GM21619 (cell line): ENCODE results near the gene DLGAP4.

Source experiments
- ATAC-seq: cut with Tn5 transposase; IDR thresholded peaks from one replicate; pipeline ENCODE4 v1.9.1; 2021; ENCODE audit not compliant: unreplicated experiment

Gene DLGAP4

GRCh38 chr20:36320898-36321695 is 15.0 kb downstream of the DLGAP4 start:
- no peak for ATAC-seq

- no peak for ATAC-seq
Measured at GRCh38 chr20:36322131-36322530, 16.0 kb downstream of the DLGAP4 start.

DNA sequence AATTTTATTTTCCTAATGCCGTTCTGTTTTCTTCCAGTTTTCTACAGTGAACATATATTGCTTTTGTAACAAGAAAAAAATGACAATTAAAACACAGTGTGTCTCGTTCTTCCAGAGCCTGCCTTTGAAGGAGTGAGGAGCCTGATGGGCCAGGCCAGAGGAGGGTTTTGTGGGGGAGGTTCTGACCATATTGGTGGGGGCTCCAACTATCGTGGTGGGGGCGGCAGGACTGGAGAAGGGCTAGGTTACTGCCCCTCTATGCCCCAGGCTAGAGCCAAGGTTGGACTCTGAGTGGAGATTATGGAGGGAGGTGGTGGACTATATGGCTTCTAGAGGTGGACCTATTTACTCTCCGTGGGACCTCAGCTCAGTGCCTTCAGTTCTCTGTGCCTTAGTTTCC is 24.0 kb downstream of the DLGAP4 start:
- no peak for ATAC-seq

DNA sequence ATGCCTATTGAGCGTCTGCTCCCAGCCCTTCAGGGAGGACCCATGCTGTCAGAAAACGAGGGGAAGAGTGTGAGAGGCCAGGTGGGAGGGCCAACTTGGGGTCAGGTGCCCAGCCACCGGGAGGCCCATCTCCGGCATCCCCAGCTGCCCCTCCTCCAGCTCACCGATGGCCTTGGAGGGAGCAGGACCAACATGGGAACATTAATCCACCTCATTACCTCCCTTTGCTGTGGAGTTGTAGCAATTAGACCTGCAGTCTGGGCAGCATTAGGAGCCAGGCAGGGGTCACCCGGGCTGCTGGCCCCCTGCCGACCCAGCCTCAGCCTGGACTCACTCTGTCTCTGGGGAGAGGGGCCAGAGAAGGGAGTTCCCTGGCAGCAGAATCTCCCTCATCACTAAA is 25.1 kb downstream of the DLGAP4 start:
- no peak for ATAC-seq

DNA sequence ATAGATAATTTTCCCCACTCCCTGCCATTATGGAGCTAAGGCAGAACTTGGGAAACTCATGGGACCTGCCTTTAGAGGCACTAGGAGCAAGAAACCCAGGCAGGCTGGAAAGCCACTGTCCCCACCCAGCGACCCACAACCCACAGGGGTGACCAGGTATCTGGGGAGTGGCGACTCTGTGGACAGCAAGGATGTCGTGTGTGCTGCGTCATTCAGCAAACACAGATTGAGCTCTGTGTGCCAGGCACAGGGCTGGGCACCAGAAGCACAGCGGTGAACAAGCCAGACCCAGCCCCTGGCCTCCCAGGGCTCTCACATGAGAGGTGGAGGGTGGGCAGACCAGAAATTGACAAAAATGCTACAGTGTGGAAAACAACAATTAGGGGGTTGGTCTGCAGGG is 27.7 kb downstream of the DLGAP4 start:
- no peak for ATAC-seq

DNA sequence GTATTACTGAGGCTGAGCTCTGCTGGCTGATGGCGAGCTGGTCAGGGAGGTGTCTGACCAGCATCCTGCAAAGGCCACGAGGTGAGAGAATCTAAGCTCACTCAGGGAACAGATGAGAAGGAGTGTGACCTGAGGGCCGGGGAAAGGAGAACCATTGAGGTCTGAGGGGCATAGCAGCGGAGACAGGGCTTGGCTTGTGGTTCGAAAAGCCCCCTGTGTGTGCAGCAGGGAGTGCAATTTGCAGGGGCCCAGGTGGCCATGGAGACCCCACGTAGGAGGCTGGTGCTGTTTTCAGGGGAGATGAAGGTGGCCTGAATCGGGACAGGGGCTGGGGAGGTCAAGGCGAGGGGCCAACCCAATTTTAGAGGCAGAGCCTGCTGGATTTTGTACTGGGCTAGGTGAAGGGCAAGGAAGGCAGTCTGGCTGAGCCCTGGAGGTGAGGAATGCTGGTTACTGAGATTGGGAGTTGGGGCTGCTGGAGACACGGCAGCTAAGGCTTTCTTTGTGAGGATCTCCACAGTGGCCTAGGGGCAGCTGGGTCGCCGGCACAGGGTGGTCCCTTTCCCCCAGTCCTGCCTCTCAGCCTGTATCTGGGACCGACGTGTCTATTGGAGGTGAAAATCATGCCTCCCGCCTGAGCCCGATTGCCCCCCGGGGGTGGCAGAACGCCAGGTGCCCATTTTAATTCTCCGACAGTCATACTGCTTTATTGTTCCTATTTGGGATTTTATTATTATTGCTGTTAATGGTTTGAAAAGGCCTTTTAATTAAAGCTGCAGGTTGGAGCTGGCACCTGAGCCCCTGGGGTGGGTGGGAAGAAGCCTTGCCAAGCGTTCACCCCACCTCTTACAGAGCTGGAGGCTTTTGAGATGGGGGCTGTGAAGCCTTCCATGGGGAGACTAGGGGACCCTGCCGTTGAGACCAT is 28.4 kb downstream of the DLGAP4 start:
- no peak for ATAC-seq

GRCh38 chr20:36335206-36335870 is 29.2 kb downstream of the DLGAP4 start:
- no peak for ATAC-seq

DNA sequence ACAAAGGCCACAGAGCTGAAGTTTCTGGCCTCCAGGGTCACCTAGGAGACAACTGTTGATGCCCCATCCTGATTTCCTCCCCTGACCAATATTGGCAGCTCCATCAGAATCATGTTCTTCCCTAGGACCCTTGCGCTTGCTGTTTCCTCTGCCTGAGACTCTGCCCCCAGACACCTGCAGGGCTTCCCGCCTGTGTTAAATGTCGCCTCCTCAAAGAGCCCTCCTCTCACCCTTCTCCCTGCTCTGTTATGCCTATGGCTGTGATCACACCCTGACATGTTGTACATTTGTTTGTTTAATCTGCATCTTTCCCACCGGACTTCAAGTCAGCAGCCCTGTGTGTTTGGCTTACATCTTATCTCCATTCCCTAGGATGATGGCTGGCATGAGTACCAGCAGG is 30.1 kb downstream of the DLGAP4 start:
- no peak for ATAC-seq

- no peak for ATAC-seq
Measured at GRCh38 chr20:36336954-36337704, 31.0 kb downstream of the DLGAP4 start.

DNA sequence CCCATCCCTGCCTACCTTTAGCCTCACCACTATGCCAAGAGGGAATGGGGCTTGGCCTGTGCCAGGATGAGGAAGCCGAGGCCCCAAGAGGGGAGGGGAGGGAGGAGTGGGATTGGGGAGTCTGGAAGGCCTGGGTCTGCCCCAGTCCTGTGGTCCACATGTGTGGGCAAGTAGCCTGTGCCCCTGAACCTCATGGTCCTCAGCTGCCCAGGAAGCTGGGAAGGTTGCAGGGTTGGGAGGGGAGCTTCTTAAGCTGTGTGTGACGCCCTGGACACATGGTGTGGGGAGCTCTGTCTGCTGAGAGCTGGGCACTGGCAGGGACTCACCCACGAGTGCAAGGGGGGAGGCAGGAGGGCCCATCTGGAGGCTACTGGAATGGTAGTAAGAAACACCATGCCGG is 31.7 kb downstream of the DLGAP4 start:
- ATAC-seq: no peak

GRCh38 chr20:36339646-36340592 is 33.8 kb downstream of the DLGAP4 start:
- no peak for ATAC-seq

DNA sequence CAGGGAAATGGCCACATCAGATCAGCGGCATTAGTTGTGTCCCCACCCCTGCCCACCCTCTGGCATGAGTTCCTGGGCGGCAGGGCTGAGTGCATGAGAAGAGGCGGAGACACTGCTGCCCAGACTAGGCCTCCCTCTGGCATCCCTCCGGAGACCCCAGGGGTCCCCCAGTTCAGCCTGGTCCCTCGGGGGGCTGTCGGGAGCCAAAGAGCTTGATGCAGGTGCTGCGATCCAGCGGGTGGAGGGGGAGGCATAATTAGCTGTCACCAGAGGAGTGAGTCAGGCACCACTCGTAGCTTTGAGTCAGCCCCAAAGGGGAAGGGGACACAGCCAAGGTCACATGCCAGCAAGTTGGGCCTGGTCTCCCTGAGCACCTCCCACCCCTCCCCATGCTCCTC is 34.5 kb downstream of the DLGAP4 start:
- no peak for ATAC-seq

- no peak for ATAC-seq
Measured at GRCh38 chr20:36341331-36342020, 35.3 kb downstream of the DLGAP4 start.

DNA sequence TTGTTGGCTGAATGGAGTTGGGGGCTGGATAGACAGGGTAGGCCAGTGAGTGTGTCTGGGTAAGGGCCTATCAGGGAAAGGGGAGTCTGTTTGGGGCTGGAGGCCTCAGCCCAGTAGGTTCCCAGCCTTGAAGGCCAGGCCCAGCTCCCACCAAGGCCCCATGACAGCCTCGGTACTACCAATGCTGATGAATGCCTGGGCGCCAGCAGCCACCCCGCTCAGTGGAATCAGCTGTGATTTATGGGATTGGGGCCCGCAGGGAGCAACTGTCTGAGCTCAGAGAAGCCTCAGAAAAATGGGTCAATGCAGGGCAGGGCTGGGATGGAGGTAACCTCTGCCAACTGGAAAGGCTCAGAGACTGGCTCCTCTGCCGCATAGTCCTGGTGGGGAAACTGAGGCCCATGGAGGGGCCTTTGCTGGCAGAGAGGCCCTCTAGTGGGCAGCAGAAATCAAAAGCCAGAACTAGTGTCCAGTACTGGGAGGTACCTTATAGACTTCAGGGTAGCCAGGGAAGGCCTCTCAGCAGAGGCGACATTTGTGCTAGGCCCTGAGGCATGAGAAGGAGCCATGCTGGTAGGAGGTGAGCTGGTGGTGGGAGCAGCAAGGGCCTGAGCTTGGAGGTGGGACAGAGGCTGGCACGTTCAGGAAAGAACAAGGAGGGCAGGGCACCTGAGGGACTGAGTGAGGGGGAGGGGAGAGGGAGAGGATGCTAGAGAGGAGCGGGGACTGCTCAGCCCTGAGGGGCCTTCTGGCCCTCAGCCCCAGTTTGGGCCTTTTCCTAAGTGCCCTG is 36.4 kb downstream of the DLGAP4 start:
- no peak for ATAC-seq

DNA sequence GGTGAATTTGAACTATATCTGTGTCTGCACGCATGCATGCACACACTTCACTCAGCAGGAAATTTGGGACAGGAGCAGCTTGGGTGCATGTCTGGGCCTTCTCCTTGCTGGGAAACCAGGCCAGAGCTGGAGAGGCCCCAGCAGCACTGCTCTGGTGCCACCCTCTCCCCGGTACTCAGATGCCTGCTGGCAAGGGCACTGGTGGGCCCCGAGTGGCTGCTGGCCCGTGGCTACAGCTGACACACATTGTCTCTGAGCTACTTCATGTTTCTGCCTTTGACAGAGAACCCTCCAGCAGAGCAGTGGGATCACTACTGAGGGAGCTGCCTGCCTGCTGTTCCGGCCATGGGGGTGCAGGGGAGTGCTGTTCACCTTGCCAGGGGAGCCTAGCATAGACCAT is 37.5 kb downstream of the DLGAP4 start:
- no peak for ATAC-seq

- ATAC-seq: no peak
Measured at GRCh38 chr20:36344517-36345132, 38.5 kb downstream of the DLGAP4 start.

GRCh38 chr20:36346256-36346655 is 40.1 kb downstream of the DLGAP4 start:
- no peak for ATAC-seq
